DOHH2 (cell line): Measurements from ENCODE around the gene TNFRSF9.

Experiments used
- EZH2phosphoT487 ChIP-seq: fragments of 200-600 bp; sonication (generic); IDR thresholded peaks from 2 replicates; pipeline ENCODE4 v1.6.1; 2017; ENCODE audit warnings: borderline replicate concordance, mild to moderate bottlenecking, antibody characterized with exemption, low read length, moderate library complexity, mixed read lengths
- TF ChIP-seq, protein P1 (sequence below): fragments of 200-600 bp; sonication (generic); IDR thresholded peaks from one replicate; pipeline ENCODE4 v1.5.1; 2014; ENCODE audit warnings: antibody characterized with exemption, mild to moderate bottlenecking, low read depth, low read length; ENCODE audit not compliant: poor library complexity, severe bottlenecking

DNA sequence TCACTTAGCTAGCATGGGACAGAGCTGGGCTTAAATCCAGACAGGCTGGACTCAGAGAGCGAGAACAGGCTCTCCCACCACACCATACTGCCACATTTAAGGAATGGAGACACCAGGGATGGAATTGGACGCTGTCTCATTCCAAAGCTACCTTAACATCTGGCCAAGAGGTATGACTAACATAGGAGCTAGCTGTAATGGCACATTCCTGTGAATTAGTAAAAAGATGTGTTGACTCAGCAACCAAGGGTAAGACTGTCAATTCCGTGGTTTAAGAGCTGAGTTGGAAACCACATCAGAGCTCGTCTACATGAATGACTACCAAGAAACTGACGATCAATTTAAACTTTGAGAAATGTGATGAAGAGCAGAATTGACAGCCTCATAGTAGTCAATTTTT is 8.3 kb upstream of the TNFRSF9 start:
- TF ChIP-seq, protein P1, sequence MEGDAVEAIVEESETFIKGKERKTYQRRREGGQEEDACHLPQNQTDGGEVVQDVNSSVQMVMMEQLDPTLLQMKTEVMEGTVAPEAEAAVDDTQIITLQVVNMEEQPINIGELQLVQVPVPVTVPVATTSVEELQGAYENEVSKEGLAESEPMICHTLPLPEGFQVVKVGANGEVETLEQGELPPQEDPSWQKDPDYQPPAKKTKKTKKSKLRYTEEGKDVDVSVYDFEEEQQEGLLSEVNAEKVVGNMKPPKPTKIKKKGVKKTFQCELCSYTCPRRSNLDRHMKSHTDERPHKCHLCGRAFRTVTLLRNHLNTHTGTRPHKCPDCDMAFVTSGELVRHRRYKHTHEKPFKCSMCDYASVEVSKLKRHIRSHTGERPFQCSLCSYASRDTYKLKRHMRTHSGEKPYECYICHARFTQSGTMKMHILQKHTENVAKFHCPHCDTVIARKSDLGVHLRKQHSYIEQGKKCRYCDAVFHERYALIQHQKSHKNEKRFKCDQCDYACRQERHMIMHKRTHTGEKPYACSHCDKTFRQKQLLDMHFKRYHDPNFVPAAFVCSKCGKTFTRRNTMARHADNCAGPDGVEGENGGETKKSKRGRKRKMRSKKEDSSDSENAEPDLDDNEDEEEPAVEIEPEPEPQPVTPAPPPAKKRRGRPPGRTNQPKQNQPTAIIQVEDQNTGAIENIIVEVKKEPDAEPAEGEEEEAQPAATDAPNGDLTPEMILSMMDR: no peak
- no peak for TF ChIP-seq EZH2phosphoT487
